Heart left ventricle (tissue), 13 donors: ENCODE data around the gene SEPTIN5.
A peak's percentile ranks its signal among the peaks of the same experiment; 100 is the strongest.

Experiments used
- POLR2A ChIP-seq, 2 donors: fragments of 450-650 bp; IDR thresholded peaks; one replicate each; pipeline ENCODE4 v1.6.1; 2017; ENCODE audit warnings: antibody characterized with exemption in 2 of 2, mild to moderate bottlenecking in 2 of 2, moderate library complexity in 2 of 2
- TF ChIP-seq, protein P1 (sequence below), 12 donors: fragments of 200-600 bp; sonication (generic) in 4 of 12; IDR thresholded peaks; one replicate each; pipeline versions ENCODE4 v1.5.0 to v1.8.0; 2018 to 2022; ENCODE audit warnings: antibody characterized with exemption in 12 of 12, mild to moderate bottlenecking in 5 of 12
- donor health status: ischemic (EF 13 %, LVEDD 7.1; RV severe dilation, severe dysfunction).
- donor health status: DM: no; HTN: yes; CAD: no.
- donor health status: DM: no; HTN: no; CAD: no.
- donor health status: ischemic (EF 25% LVEDD 6.9; RV normal size, moderate dysfunction).
- donor health status: ischemic (EF 25% LVEDD 5.7; RV mildly dilated, moderate dysfunction).
- donor health status: ischemic (EF 35%, LVEDD 5.7; RV mildly dilated, moderate dysfunction).
- donor health status: nonischemic (EF 11% LVEDD 7.7; RV severe dilation, severe dysfunction).
- donor health status: DM: yes; HTN: yes; CAD: no.
- donor health status: PGD.
- donor health status: ischemic (EF 29% LVEDD 5.4; RV normal size, mild dysfunction).
- donor health status: nonischemic (EF 23%, LVEDD 6.1; RV moderate dilation, normal function).

DNA sequence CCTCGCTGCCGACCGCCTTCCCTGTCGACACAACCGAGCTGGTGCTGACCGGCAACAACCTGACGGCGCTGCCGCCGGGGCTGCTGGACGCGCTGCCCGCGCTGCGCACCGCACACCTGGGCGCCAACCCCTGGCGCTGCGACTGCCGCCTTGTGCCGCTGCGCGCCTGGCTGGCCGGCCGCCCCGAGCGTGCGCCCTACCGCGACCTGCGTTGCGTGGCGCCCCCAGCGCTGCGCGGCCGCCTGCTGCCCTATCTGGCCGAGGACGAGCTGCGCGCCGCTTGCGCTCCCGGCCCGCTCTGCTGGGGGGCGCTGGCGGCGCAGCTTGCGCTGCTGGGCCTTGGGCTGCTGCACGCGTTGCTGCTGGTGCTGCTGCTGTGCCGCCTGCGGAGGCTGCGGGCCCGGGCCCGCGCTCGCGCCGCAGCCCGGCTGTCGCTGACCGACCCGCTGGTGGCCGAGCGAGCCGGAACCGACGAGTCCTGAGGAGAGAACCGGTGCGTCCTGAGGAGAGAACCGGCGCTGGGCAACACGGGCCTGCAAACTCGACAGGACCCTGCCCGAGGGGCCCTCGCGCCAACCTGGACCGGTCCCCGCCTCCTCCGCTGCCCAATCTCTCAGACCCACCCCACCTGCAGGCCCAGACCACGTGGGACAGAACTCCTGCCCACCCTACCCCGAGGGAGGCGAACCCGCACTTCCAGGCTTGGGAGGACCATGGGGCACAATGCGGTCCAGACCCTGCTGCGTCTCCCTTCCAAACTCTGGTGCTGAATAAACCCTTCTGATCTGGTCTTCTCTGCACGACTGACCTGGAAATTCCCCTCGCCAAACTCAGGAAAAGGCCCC, 9.9 kb downstream of the SEPTIN5 start:
- TF ChIP-seq, protein P1, sequence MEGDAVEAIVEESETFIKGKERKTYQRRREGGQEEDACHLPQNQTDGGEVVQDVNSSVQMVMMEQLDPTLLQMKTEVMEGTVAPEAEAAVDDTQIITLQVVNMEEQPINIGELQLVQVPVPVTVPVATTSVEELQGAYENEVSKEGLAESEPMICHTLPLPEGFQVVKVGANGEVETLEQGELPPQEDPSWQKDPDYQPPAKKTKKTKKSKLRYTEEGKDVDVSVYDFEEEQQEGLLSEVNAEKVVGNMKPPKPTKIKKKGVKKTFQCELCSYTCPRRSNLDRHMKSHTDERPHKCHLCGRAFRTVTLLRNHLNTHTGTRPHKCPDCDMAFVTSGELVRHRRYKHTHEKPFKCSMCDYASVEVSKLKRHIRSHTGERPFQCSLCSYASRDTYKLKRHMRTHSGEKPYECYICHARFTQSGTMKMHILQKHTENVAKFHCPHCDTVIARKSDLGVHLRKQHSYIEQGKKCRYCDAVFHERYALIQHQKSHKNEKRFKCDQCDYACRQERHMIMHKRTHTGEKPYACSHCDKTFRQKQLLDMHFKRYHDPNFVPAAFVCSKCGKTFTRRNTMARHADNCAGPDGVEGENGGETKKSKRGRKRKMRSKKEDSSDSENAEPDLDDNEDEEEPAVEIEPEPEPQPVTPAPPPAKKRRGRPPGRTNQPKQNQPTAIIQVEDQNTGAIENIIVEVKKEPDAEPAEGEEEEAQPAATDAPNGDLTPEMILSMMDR (IDR thresholded peaks at IDR 0.05): peak in 3 of 12 donors; percentile 21 to 32 (median 26)
- no peak for TF ChIP-seq POLR2A (IDR thresholded peaks at IDR 0.05)
